GM11168 (cell line): Measurements from ENCODE around the gene MLLT10.

ENCODE experiments used
- in situ Hi-C: fragments of 300-500 bp; cut with MboI; formaldehyde crosslinking; loops from one replicate; pipeline ENCODE4 v1.12.0; 2022; ENCODE audit warnings: low sequenced_read_pairs; ENCODE audit not compliant: unreplicated experiment

Gene MLLT10

GRCh38 chr10:21533467-21534279 lies at the start of gene MLLT10:
TSS of gene MLLT10 (plus strand) at chr10:21534232. CDS start at chr10:21534645, 413 bp downstream.
- in situ Hi-C loops = no loop called here

- in situ Hi-C loops = no loop called here
Measured at GRCh38 chr10:21487416-21488180, 46.4 kb upstream of the MLLT10 start.

GRCh38 chr10:21488246-21488956 lies 45.6 kb upstream of the MLLT10 start:
- in situ Hi-C loops = no loop called here

- in situ Hi-C loops = no loop called here
Measured at GRCh38 chr10:21488957-21489446, 45.0 kb upstream of the MLLT10 start.

GRCh38 chr10:21490028-21490710 lies 43.9 kb upstream of the MLLT10 start:
- in situ Hi-C loops = loop anchor here (10.0 kb wide), 2 partner anchors 235 to 475 kb away; no protein-coding TSS in a partner anchor

- in situ Hi-C loops = loop anchor here (10.0 kb wide), 2 partner anchors 234 to 474 kb away; no protein-coding TSS in a partner anchor
Measured at GRCh38 chr10:21490711-21491105, 43.3 kb upstream of the MLLT10 start.

- in situ Hi-C loops = loop anchor here (10.0 kb wide), 2 partner anchors 232 to 472 kb away; no protein-coding TSS in a partner anchor
Measured at GRCh38 chr10:21492421-21492820, 41.6 kb upstream of the MLLT10 start.

GRCh38 chr10:21493784-21494183 lies 40.2 kb upstream of the MLLT10 start:
- in situ Hi-C loops = loop anchor here (10.0 kb wide), 2 partner anchors 231 to 471 kb away; no protein-coding TSS in a partner anchor

- in situ Hi-C loops = loop anchor here (10.0 kb wide), 2 partner anchors 230 to 470 kb away; no protein-coding TSS in a partner anchor
Measured at GRCh38 chr10:21494191-21495001, 39.6 kb upstream of the MLLT10 start.

GRCh38 chr10:21495002-21495751 lies 38.9 kb upstream of the MLLT10 start:
- in situ Hi-C loops = loop anchor here (10.0 kb wide), 2 partner anchors 230 to 470 kb away; no protein-coding TSS in a partner anchor

GRCh38 chr10:21495752-21496342 lies 38.2 kb upstream of the MLLT10 start:
- in situ Hi-C loops = loop anchor here (10.0 kb wide), 2 partner anchors 229 to 469 kb away; no protein-coding TSS in a partner anchor

- in situ Hi-C loops = loop anchor here (10.0 kb wide), 2 partner anchors 228 to 468 kb away; no protein-coding TSS in a partner anchor
Measured at GRCh38 chr10:21496343-21497176, 37.5 kb upstream of the MLLT10 start.

GRCh38 chr10:21497177-21497807 lies 36.7 kb upstream of the MLLT10 start:
- in situ Hi-C loops = loop anchor here (10.0 kb wide), 2 partner anchors 228 to 468 kb away; no protein-coding TSS in a partner anchor

- in situ Hi-C loops = loop anchor here (10.0 kb wide), 2 partner anchors 226 to 466 kb away; no protein-coding TSS in a partner anchor
Measured at GRCh38 chr10:21498377-21498776, 35.7 kb upstream of the MLLT10 start.

GRCh38 chr10:21498986-21499385 lies 35.0 kb upstream of the MLLT10 start:
- in situ Hi-C loops = loop anchor here (10.0 kb wide), 2 partner anchors 226 to 466 kb away; no protein-coding TSS in a partner anchor
